ENCODE results near the gene ELF2.

ELF2 gene

DNA sequence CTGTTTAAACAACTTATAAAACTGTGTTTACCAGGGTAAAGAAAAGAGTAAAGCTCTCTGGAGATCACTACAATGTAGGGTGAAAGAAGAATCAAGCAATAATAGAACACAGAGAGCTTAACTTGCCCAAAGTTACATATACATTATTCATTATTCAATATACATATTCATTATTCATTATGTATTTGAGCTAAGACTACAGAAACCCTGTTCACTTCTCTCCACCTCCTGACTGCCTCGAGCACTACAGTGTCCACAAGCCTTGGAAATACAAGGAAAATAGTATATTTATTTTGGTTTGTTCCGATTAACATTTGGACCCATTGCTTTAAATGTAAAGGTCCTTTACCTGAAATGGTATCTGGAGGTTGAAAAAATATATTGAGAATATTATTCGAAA, 35.9 kb upstream of the ELF2 start:
- DNase-seq (ENCODE audit: low read depth), result no peak
- in situ Hi-C loops (cut with HindIII; ENCODE audit: low sequenced_read_pairs), result no loop called here
- TF ChIP-seq, protein P1, sequence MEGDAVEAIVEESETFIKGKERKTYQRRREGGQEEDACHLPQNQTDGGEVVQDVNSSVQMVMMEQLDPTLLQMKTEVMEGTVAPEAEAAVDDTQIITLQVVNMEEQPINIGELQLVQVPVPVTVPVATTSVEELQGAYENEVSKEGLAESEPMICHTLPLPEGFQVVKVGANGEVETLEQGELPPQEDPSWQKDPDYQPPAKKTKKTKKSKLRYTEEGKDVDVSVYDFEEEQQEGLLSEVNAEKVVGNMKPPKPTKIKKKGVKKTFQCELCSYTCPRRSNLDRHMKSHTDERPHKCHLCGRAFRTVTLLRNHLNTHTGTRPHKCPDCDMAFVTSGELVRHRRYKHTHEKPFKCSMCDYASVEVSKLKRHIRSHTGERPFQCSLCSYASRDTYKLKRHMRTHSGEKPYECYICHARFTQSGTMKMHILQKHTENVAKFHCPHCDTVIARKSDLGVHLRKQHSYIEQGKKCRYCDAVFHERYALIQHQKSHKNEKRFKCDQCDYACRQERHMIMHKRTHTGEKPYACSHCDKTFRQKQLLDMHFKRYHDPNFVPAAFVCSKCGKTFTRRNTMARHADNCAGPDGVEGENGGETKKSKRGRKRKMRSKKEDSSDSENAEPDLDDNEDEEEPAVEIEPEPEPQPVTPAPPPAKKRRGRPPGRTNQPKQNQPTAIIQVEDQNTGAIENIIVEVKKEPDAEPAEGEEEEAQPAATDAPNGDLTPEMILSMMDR (IDR thresholded peaks at IDR 0.05; ENCODE audit: low read depth, low read length, missing control alignments), result no peak
- no peak overlapping the region for H3K4me3 ChIP-seq (ENCODE audit: low read depth, low read length)

DNA sequence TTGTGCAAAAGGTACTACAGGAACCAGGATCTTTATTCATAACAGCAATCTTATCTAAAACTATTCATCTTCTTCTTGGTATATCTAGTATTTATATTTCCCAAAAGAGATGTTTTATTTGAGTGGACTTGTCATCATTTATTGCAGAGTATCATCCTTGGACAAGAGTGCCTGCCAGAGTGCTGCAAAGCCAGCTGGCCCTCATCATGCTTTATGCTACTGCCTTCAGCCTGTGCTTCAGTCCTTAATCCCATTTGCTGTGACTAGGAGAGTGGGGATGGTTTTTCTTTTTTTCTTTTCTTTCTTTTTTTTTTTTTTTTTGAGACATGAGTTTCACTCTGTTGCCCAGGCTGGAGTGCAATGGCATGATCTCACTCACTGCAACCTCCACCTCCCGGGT, 33.5 kb upstream of the ELF2 start:
- no peak overlapping the region for H3K4me3 ChIP-seq (ENCODE audit: low read depth, low read length)
- DNase-seq (ENCODE audit: low read depth), result no peak
- in situ Hi-C loops (cut with HindIII; ENCODE audit: low sequenced_read_pairs), result no loop called here
- TF ChIP-seq, protein P1 (IDR thresholded peaks at IDR 0.05; ENCODE audit: low read depth, low read length, missing control alignments), result no peak

DNA sequence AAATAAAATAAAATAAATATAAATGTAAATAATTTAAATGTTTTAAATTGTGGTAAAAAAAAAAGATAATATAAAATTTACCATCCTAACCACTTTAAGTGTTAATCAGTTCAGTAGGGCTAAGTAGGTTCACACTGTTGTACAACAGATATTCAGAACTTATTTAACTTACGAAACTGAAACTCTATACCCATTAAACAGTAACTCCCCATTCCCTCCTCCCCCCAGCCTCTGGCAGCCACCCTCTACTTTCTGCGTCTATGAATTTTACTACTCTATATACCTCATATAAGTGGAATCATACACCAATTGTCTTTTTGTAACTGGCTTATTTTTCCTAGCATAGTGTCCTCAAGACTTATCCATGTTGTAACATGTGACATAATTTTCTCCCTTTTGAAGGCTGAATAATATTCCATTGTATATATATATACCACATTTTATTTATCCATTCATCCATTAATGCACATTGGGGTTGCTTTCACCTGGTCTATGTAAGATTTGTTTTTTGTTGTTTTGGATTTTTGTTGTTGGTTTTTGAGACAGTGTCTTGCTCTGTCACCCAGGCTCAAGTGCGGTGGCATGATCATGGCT, 32.5 kb upstream of the ELF2 start:
- in situ Hi-C loops (cut with HindIII; ENCODE audit: low sequenced_read_pairs), result no loop called here

DNA sequence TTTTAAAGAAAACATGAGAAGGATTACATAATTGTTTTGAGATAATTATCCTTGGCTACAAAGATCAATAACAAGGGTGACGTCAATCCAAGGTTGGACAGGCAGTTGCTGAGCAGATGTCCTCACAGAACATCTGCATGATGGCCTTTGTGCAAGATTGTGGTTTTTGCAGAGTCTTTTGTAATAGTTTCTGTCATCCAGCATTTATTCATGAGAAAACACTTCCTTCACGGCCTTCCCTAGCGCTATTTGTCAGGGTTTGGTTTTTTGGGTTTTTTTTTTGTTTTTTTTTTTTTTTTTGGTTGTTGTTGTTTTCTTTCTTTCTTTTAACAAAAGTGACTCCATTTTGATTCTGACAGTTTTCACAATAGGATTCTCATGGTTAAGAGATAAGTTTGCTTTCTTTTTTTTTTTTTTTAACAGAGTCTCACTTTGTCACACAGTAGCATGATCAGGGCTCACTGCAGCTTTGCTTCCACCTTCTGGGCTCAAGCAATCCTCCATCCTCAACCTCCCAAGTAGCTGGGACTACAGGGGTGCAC, 31.5 kb upstream of the ELF2 start:
- DNase-seq (ENCODE audit: low read depth), result no peak
- H3K4me3 ChIP-seq (ENCODE audit: low read depth, low read length), result no peak overlapping the region
- in situ Hi-C loops (cut with HindIII; ENCODE audit: low sequenced_read_pairs), result no loop called here
- TF ChIP-seq, protein P1 (IDR thresholded peaks at IDR 0.05; ENCODE audit: low read depth, low read length, missing control alignments), result no peak

More for the DNA sequence above, 32.5 kb upstream of the ELF2 start:
- H3K4me3 ChIP-seq (ENCODE audit: low read depth, low read length), result no peak overlapping the region
- TF ChIP-seq, protein P1 (IDR thresholded peaks at IDR 0.05; ENCODE audit: low read depth, low read length, missing control alignments), result no peak
- no peak for DNase-seq (ENCODE audit: low read depth)

DNA sequence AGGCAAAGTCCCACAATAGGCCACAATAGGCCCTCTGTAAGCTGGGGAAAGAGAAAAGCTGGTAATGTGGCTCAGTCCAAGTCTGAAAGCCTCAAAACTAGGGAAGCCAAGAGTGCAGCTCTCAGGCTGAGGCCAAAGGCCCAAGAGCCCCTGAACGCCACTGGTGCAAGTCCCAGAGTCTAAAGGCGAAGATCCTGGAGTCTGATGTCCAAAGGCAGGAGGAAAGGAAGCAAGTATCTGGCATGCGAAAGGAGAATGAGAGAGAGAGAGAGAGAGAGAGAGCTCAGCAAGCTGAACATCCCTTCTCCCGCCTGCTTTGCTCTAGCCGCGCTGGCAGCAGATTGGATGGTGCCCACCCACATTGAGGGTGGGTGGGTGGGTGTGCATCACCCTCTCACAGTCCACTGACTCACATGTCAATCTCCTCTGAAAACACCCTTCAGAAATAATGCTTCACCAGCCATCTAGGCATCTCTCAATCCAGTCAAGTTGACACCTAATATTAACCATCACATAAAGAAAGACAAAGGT, 30.9 kb upstream of the ELF2 start:
- DNase-seq (ENCODE audit: low read depth), result no peak
- TF ChIP-seq, protein P1 (IDR thresholded peaks at IDR 0.05; ENCODE audit: low read depth, low read length, missing control alignments), result no peak
- in situ Hi-C loops (cut with HindIII; ENCODE audit: low sequenced_read_pairs), result no loop called here
- no peak overlapping the region for H3K4me3 ChIP-seq (ENCODE audit: low read depth, low read length)

DNA sequence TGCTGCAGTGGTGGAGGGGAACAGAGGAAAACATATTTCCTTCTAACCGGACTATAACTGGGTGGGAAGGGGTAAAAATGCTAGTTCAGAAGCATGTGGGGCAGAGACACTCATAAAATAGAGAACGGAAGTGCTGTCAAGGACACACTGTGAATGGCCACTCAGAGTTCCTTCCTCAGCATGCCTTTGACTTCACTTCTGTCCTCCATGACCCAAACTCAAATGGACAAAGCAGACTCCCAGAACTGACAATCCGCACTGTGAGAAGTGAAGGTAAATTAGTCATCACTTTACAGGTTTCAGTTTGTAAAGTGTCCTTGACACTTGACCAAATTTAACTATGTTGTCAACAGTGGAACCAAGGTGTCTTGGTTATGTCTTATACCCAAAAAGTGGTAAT, 30.2 kb upstream of the ELF2 start:
- H3K4me3 ChIP-seq (ENCODE audit: low read depth, low read length), result no peak overlapping the region
- TF ChIP-seq, protein P1 (IDR thresholded peaks at IDR 0.05; ENCODE audit: low read depth, low read length, missing control alignments), result no peak
- DNase-seq (ENCODE audit: low read depth), result no peak
- in situ Hi-C loops (cut with HindIII; ENCODE audit: low sequenced_read_pairs), result no loop called here
